Measurements from ENCODE around the gene PAF1.

The PAF1 gene

GRCh38 chr19:39405958-39406655 lies 15.2 kb upstream of the PAF1 start:
- ChIA-PET CTCF (no interaction called here), POLR2A (interaction anchor here (1.2 to 4.4 kb wide), 4 partner anchors 9 to 62 kb away, joined by 3 to 46 read pairs (median 3); partner anchors contain the start of genes MED29, PAF1 and RPS16)
- Histone ChIP-seq H3K27me3 (replicated peaks in 2 of 5; ENCODE audit: control insufficient read depth in 4 of 5, insufficient read depth in 5 of 5, low read length in 4 of 5) (no peaks in the 10 kb centered on the region), H3K27ac (ENCODE audit: insufficient read depth in 1 of 2, low read depth in 1 of 2, low read length in 2 of 2, poor library complexity in 1 of 2, severe bottlenecking in 2 of 2) (peak overlapping the region; percentile 66 to 95), H3K36me3 (ENCODE audit: control insufficient read depth in 4 of 4, insufficient read depth in 4 of 4, low read length in 3 of 4) (peaks cover 5 to 16% (median 10%) of the 10 kb centered on the region in 4 experiments), H3K4me3 (ENCODE audit: control insufficient read depth in 1 of 7, extremely low read depth in 1 of 7, insufficient read depth in 4 of 7, low read depth in 2 of 7, low read length in 6 of 7) (peak overlapping the region; percentile 2 to 98 (median 98)), H3K9me3 (ENCODE audit: control extremely low read depth in 1 of 5, control insufficient read depth in 4 of 5, insufficient read depth in 2 of 5, low read depth in 1 of 5, low read length in 4 of 5) (no peaks in the 10 kb centered on the region), H3K4me1 (ENCODE audit: control extremely low read depth in 1 of 4, control insufficient read depth in 4 of 4, insufficient read depth in 4 of 4, low read length in 3 of 4) (peaks cover 23 to 88% (median 80%) of the 10 kb centered on the region in 4 experiments)
- 67% methylated on average over 6 of the region's 22 CpGs for WGBS (ENCODE audit: insufficient coverage)
- DNase-seq = peak; percentile 68 to 86 (median 85)

GRCh38 chr19:39405261-39405957 lies 14.5 kb upstream of the PAF1 start:
- peaks cover 23 to 88% (median 78%) of the 10 kb centered on the region in 4 experiments for H3K4me1 ChIP-seq (ENCODE audit: control extremely low read depth in 1 of 4, control insufficient read depth in 4 of 4, insufficient read depth in 4 of 4, low read length in 3 of 4)
- peaks cover 5 to 16% (median 10%) of the 10 kb centered on the region in 4 experiments for H3K36me3 ChIP-seq (ENCODE audit: control insufficient read depth in 4 of 4, insufficient read depth in 4 of 4, low read length in 3 of 4)
- WGBS (ENCODE audit: insufficient coverage) = 97% methylated on average over 9 of the region's 17 CpGs
- ChIA-PET POLR2A (interaction anchor here (1.3 kb wide), 1 partner anchor 14 kb away, joined by 3 read pairs; the partner anchor contains the start of genes MED29 and PAF1), CTCF (interaction anchor here (0.7 kb wide), 1 partner anchor 9 kb away, joined by 3 read pairs; no protein-coding TSS in a partner anchor)
- no peaks in the 10 kb centered on the region for H3K27me3 ChIP-seq (replicated peaks in 2 of 5; ENCODE audit: control insufficient read depth in 4 of 5, insufficient read depth in 5 of 5, low read length in 4 of 5)
- no peaks in the 10 kb centered on the region for H3K9me3 ChIP-seq (ENCODE audit: control extremely low read depth in 1 of 5, control insufficient read depth in 4 of 5, insufficient read depth in 2 of 5, low read depth in 1 of 5, low read length in 4 of 5)
- H3K27ac ChIP-seq (ENCODE audit: insufficient read depth in 1 of 2, low read depth in 1 of 2, low read length in 2 of 2, poor library complexity in 1 of 2, severe bottlenecking in 2 of 2) = peak overlapping the region; percentile 66 to 95
- H3K4me3 ChIP-seq (ENCODE audit: control insufficient read depth in 1 of 7, extremely low read depth in 1 of 7, insufficient read depth in 4 of 7, low read depth in 2 of 7, low read length in 6 of 7) = peak overlapping the region in 4 of 7 experiments; percentile 53 to 98 (median 84)
- DNase-seq = no peak

GRCh38 chr19:39403331-39404312 lies 12.7 kb upstream of the PAF1 start:
- Histone ChIP-seq H3K27ac (ENCODE audit: insufficient read depth in 1 of 2, low read depth in 1 of 2, low read length in 2 of 2, poor library complexity in 1 of 2, severe bottlenecking in 2 of 2) (peak overlapping the region; percentile 99), H3K27me3 (replicated peaks in 2 of 5; ENCODE audit: control insufficient read depth in 4 of 5, insufficient read depth in 5 of 5, low read length in 4 of 5) (no peaks in the 10 kb centered on the region), H3K4me1 (ENCODE audit: control extremely low read depth in 1 of 4, control insufficient read depth in 4 of 4, insufficient read depth in 4 of 4, low read length in 3 of 4) (peaks cover 16 to 86% (median 68%) of the 10 kb centered on the region in 4 experiments), H3K4me3 (ENCODE audit: control insufficient read depth in 1 of 7, extremely low read depth in 1 of 7, insufficient read depth in 4 of 7, low read depth in 2 of 7, low read length in 6 of 7) (peak overlapping the region in 6 of 7 experiments; percentile 54 to 79 (median 65)), H3K9me3 (ENCODE audit: control extremely low read depth in 1 of 5, control insufficient read depth in 4 of 5, insufficient read depth in 2 of 5, low read depth in 1 of 5, low read length in 4 of 5) (no peaks in the 10 kb centered on the region), H3K36me3 (ENCODE audit: control insufficient read depth in 4 of 4, insufficient read depth in 4 of 4, low read length in 3 of 4) (peaks cover 7 to 19% (median 13%) of the 10 kb centered on the region in 4 experiments)
- WGBS (ENCODE audit: insufficient coverage) = under 1% methylated on average over 41 of the region's 43 CpGs
- DNase-seq = peak; percentile 99 to 100 (median 99)
- POLR2A ChIA-PET = interaction anchor here (0.9 to 3.3 kb wide), 5 partner anchors 8 to 61 kb away, joined by 4 to 47 read pairs (median 11); partner anchors contain the start of genes MED29, PAF1, PLEKHG2 and RPS16
- CTCF ChIA-PET = interaction anchor here (7.8 kb wide), 1 partner anchor 8 kb away, joined by 119 read pairs; the partner anchor contains the start of gene PLEKHG2

GRCh38 chr19:39402346-39403300 lies 11.7 kb upstream of the PAF1 start:
- ChIA-PET CTCF (interaction anchor here (1.1 to 7.8 kb wide), 3 partner anchors 9 to 50 kb away, joined by 3 to 119 read pairs (median 8); partner anchors contain the start of gene PLEKHG2), POLR2A (interaction anchor here (0.6 to 3.3 kb wide), 6 partner anchors 9 to 137 kb away, joined by 3 to 47 read pairs (median 8); partner anchors contain the start of genes MED29, PAF1, PLEKHG2 and RPS16)
- Histone ChIP-seq H3K27ac (ENCODE audit: insufficient read depth in 1 of 2, low read depth in 1 of 2, low read length in 2 of 2, poor library complexity in 1 of 2, severe bottlenecking in 2 of 2) (peak overlapping the region; percentile 99), H3K4me3 (ENCODE audit: control insufficient read depth in 1 of 7, extremely low read depth in 1 of 7, insufficient read depth in 4 of 7, low read depth in 2 of 7, low read length in 6 of 7) (peak overlapping the region in 6 of 7 experiments; percentile 54 to 79 (median 65)), H3K4me1 (ENCODE audit: control extremely low read depth in 1 of 4, control insufficient read depth in 4 of 4, insufficient read depth in 4 of 4, low read length in 3 of 4) (peaks cover 16 to 86% (median 68%) of the 10 kb centered on the region in 4 experiments), H3K9me3 (ENCODE audit: control extremely low read depth in 1 of 5, control insufficient read depth in 4 of 5, insufficient read depth in 2 of 5, low read depth in 1 of 5, low read length in 4 of 5) (no peaks in the 10 kb centered on the region), H3K36me3 (ENCODE audit: control insufficient read depth in 4 of 4, insufficient read depth in 4 of 4, low read length in 3 of 4) (peaks cover 4 to 11% (median 5%) of the 10 kb centered on the region in 4 experiments), H3K27me3 (replicated peaks in 2 of 5; ENCODE audit: control insufficient read depth in 4 of 5, insufficient read depth in 5 of 5, low read length in 4 of 5) (no peaks in the 10 kb centered on the region)
- WGBS (ENCODE audit: insufficient coverage) = 11% methylated on average over 30 of the region's 59 CpGs
- peak; percentile 89 to 97 (median 97) for DNase-seq

GRCh38 chr19:39401549-39402345 lies 10.8 kb upstream of the PAF1 start:
- POLR2A ChIA-PET = interaction anchor here (0.6 to 3.3 kb wide), 4 partner anchors 7 to 137 kb away, joined by 3 to 47 read pairs (median 14); partner anchors contain the start of genes MED29, PAF1 and PLEKHG2
- Histone ChIP-seq H3K27ac (ENCODE audit: insufficient read depth in 1 of 2, low read depth in 1 of 2, low read length in 2 of 2, poor library complexity in 1 of 2, severe bottlenecking in 2 of 2) (peak overlapping the region; percentile 99), H3K4me3 (ENCODE audit: control insufficient read depth in 1 of 7, extremely low read depth in 1 of 7, insufficient read depth in 4 of 7, low read depth in 2 of 7, low read length in 6 of 7) (peak overlapping the region in 5 of 7 experiments; percentile 35 to 75 (median 62)), H3K4me1 (ENCODE audit: control extremely low read depth in 1 of 4, control insufficient read depth in 4 of 4, insufficient read depth in 4 of 4, low read length in 3 of 4) (peaks cover 16 to 87% (median 71%) of the 10 kb centered on the region in 4 experiments), H3K27me3 (replicated peaks in 2 of 5; ENCODE audit: control insufficient read depth in 4 of 5, insufficient read depth in 5 of 5, low read length in 4 of 5) (no peaks in the 10 kb centered on the region), H3K9me3 (ENCODE audit: control extremely low read depth in 1 of 5, control insufficient read depth in 4 of 5, insufficient read depth in 2 of 5, low read depth in 1 of 5, low read length in 4 of 5) (no peaks in the 10 kb centered on the region), H3K36me3 (ENCODE audit: control insufficient read depth in 4 of 4, insufficient read depth in 4 of 4, low read length in 3 of 4) (peaks cover 4 to 6% (median 4%) of the 10 kb centered on the region in 4 experiments)
- DNase-seq = peak in 2 of 3 donors; percentile 52 to 64
- CTCF ChIA-PET = interaction anchor here (1.1 to 7.8 kb wide), 4 partner anchors 10 to 60 kb away, joined by 3 to 119 read pairs (median 6); partner anchors contain the start of genes PLEKHG2 and SAMD4B
- 68% methylated on average over 17 of the region's 25 CpGs for WGBS (ENCODE audit: insufficient coverage)
